Lower lobe of right lung (tissue), 2 donors: ENCODE results near the gene NUP62CL. TPM values are rescaled to one million over a fixed set of nuclear protein-coding genes. Genes with fewer than 3 reads are reported as not detected.
"Not testable (repeated sequence)": the region's sequence is repeated elsewhere in the genome, so short reads cannot be mapped to it uniquely, and the experiment has no call there.

Source experiments
- ATAC-seq, 2 donors: fragments of 200-7000 bp; cut with Tn5 transposase; one replicate each; pipeline ENCODE4 v1.9.1; 2020 to 2022; ENCODE audit warnings: mild to moderate bottlenecking in 2 of 2, moderate library complexity in 2 of 2
- DNase-seq: peaks from one replicate; pipeline ENCODE4 v3.0.0-alpha.2; 2020
- H3K27ac ChIP-seq: fragments of 200-600 bp; one replicate; pipeline ENCODE4 v1.8.0; 2022
- H3K27me3 ChIP-seq: fragments of 200-600 bp; one replicate; pipeline ENCODE4 v1.8.0; 2022; ENCODE audit warnings: low read depth
- H3K36me3 ChIP-seq: fragments of 200-600 bp; one replicate; pipeline ENCODE4 v1.8.0; 2022; ENCODE audit warnings: mild to moderate bottlenecking
- H3K4me1 ChIP-seq: fragments of 200-600 bp; one replicate; pipeline ENCODE4 v1.8.0; 2022
- H3K4me3 ChIP-seq: fragments of 200-600 bp; one replicate; pipeline ENCODE4 v1.8.0; 2022; ENCODE audit warnings: mild to moderate bottlenecking
- H3K9me3 ChIP-seq: fragments of 200-600 bp; one replicate; pipeline ENCODE4 v1.8.0; 2022
- intact Hi-C: fragments of 100-400 bp; cut with DNase I; formaldehyde crosslinking; loops from one replicate; pipeline ENCODE4 v1.11.0; 2022
- total RNA-seq: library from RNA; stranded (reverse); fragmentation: NEBNext Ultra II Directional; extraction: Animal tissue kit (Norgen Biotek cat#: 25700); gene quantifications from one replicate; pipeline ENCODE4 v1.2.1, GENCODE V29; 2021
- TF ChIP-seq, protein P1 (sequence below): fragments of 200-600 bp; IDR thresholded peaks from one replicate; pipeline ENCODE4 v1.8.0; 2022; ENCODE audit warnings: antibody characterized with exemption, mild to moderate bottlenecking
- donor health status: DM: no; HTN: yes; CAD: no; lungs with severe emphysema.

The NUP62CL gene
- total RNA-seq, 1 donor from 2014 or later, result 1.4 TPM

DNA sequence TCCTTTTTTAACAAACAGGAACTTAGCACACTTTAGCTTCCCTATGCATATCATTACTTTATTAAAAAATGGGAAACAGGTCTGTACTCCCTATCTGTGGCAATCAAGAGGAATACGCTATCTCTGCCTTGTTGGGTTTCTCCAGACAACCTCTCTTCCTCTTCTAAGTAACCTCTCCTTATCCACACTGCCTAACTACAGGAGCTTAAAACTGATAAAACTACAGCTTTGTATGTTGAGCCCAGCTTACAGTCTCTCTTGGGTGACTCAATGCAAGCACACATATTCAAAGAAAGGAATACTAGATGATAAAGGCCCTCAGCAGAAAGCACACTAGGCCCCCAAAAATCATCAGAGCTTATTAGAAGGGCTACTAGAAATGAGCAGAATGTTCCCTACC, 8.9 kb downstream of the NUP62CL start:
- ATAC-seq (no peak), DNase-seq (no peak)
- H3K27me3 ChIP-seq, result no peaks in the 10 kb centered on the region
- H3K4me3 ChIP-seq, result no peak overlapping the region
- no peaks in the 10 kb centered on the region for H3K9me3 ChIP-seq
- no peaks in the 10 kb centered on the region for H3K4me1 ChIP-seq
- intact Hi-C loops, result no loop called here
- no peaks in the 10 kb centered on the region for H3K36me3 ChIP-seq
- TF ChIP-seq, protein P1, sequence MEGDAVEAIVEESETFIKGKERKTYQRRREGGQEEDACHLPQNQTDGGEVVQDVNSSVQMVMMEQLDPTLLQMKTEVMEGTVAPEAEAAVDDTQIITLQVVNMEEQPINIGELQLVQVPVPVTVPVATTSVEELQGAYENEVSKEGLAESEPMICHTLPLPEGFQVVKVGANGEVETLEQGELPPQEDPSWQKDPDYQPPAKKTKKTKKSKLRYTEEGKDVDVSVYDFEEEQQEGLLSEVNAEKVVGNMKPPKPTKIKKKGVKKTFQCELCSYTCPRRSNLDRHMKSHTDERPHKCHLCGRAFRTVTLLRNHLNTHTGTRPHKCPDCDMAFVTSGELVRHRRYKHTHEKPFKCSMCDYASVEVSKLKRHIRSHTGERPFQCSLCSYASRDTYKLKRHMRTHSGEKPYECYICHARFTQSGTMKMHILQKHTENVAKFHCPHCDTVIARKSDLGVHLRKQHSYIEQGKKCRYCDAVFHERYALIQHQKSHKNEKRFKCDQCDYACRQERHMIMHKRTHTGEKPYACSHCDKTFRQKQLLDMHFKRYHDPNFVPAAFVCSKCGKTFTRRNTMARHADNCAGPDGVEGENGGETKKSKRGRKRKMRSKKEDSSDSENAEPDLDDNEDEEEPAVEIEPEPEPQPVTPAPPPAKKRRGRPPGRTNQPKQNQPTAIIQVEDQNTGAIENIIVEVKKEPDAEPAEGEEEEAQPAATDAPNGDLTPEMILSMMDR, result no peak
- no peak overlapping the region for H3K27ac ChIP-seq

DNA sequence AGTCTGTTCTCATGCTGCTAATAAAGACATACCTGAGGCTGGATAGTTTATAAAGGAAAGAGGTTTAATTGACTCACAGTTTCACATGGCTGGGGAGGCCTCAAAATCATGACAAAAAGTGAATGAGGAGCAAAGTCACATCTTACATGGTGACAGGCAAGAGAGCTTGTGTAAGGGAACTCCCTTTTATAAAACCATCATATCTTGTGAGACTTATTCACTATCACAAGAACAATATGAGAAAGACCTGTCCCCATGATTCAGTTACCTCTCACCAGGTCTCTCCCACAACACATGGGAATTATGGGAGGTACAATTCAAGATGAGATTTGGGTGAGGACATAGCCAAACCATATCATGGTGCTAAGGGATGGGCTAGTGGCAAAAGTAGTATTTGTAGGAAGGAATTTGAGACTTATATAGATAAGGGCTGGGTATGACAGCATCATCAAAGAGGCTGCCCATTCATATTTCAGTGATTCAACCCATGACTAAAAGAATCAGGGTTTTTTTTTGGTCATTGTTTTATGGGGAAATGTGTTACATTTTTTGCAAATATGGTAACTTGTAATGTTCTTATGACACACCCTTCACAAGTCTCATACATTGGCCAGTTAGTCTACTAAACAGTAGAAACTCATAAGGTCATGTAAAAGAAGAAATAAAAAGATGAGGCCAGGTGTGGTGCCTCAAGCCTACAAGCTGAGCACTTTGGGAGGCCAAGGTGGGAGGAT, 34.7 kb downstream of the NUP62CL start:
- TF ChIP-seq, protein P1, result no peak
- H3K27me3 ChIP-seq, result no peaks in the 10 kb centered on the region

DNA sequence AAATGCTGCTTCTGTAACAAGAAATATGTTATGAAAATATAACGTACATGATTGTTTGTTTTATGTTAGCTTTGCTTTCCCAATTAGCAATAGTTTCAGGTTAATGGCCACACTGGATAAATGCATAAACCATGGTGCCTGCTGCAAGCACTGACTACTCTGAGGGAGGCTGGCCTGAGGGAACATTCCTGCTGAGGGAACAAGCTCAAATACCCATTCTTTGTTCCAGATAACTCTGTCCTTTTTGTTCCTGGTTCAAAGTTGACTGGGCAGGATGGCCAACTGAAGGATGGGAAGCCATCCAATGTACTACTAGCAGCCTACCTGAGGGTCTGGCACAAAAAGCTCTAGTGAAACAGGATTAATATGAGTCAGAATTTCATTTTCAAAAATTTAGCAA, 37.5 kb downstream of the NUP62CL start:
- H3K27ac ChIP-seq, result no peak overlapping the region
- no peaks in the 10 kb centered on the region for H3K27me3 ChIP-seq
- TF ChIP-seq, protein P1, result no peak
- DNase-seq (no peak), ATAC-seq (no peak)
- H3K4me3 ChIP-seq, result no peak overlapping the region
- no peaks in the 10 kb centered on the region for H3K36me3 ChIP-seq
- intact Hi-C loops, result no loop called here
- H3K4me1 ChIP-seq, result no peaks in the 10 kb centered on the region
- no peaks in the 10 kb centered on the region for H3K9me3 ChIP-seq

More for the DNA sequence above, 34.7 kb downstream of the NUP62CL start:
- H3K4me3 ChIP-seq, result no peak overlapping the region
- no peaks in the 10 kb centered on the region for H3K36me3 ChIP-seq
- H3K27ac ChIP-seq, result no peak overlapping the region
- H3K4me1 ChIP-seq, result no peaks in the 10 kb centered on the region
- intact Hi-C loops, result no loop called here
- DNase-seq (no peak), ATAC-seq (no peak)
- H3K9me3 ChIP-seq, result no peaks in the 10 kb centered on the region

DNA sequence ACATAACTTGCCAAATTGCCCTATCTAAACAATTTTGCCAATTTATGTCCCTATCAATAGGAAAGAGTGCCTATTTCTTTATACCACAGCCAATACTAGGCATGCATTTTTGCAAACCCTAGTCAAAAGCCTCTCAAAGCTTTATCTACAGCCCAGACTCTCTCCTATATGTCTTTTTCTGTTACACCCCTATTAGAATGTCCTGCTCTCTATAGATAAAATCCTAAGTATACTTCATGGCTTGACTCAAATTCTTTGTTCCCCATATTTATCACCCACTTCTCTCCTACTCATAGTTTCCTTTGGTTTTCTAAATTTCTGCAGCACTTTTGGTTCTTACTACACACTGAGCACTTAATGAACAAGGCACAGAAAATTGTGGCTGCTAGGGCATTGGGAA, 38.0 kb downstream of the NUP62CL start:
- no peaks in the 10 kb centered on the region for H3K27me3 ChIP-seq
- TF ChIP-seq, protein P1, result no peak
- no peaks in the 10 kb centered on the region for H3K9me3 ChIP-seq
- ATAC-seq (no peak), DNase-seq (no peak)
- no peak overlapping the region for H3K27ac ChIP-seq
- H3K36me3 ChIP-seq, result no peaks in the 10 kb centered on the region
- no peaks in the 10 kb centered on the region for H3K4me1 ChIP-seq
- no peak overlapping the region for H3K4me3 ChIP-seq
- intact Hi-C loops, result no loop called here

DNA sequence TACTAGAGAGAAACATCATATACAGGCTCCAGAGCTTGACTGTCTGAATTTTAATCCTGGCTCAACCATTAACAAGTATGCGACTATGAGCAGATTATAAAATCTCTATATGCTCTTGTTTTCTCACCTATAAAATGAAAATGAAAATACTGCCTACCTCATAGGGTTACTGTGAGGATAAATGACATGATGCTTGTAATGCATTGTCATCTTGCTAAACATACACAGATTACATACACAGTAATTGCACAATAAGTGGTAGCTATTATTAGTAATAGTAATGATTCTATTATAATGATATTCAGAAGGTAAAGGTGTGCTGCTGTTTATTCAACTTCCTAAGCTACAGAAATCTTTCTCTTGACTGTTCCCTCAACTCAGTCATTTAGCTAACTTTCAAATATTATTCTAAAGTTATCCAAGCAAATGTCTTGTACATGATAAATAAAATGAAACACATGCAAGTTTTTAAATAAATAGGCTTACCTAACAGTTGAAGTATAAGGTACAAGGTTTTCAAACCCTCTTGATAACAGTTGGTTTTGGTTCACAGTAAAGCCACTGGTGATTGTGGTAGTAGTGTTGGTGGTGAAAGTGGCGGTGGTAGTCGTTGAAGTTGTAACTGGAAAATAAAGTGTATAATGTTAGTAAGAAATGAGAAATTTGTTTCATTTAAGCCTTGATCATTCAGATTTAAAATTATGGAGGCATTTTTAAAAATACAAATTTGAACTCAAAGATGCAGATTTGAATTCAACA, 38.9 kb downstream of the NUP62CL start:
- no peak for ATAC-seq
- TF ChIP-seq, protein P1, result no peak
- Histone ChIP-seq H3K4me3 (no peak overlapping the region), H3K9me3 (no peaks in the 10 kb centered on the region), H3K27ac (no peak overlapping the region), H3K27me3 (no peaks in the 10 kb centered on the region), H3K36me3 (no peaks in the 10 kb centered on the region), H3K4me1 (no peaks in the 10 kb centered on the region)
- DNase-seq, result no peak
- intact Hi-C loops, result no loop called here

DNA sequence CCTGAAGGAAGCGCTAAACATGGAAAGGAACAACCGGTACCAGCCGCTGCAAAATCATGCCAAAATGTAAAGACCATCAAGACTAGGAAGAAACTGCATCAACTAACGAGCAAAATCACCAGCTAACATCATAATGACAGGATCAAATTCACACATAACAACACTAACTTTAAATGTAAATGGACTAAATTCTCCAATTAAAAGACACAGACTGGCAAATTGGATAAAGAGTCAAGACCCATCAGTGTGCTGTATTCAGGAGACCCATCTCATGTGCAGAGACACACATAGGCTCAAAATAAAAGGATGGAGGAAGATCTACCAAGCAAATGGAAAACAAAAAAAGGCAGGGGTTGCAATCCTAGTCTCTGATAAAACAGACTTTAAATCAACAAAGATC, 48.6 kb downstream of the NUP62CL start:
- H3K27ac ChIP-seq, intact Hi-C loops, ATAC-seq, DNase-seq, H3K4me3 ChIP-seq, H3K4me1 ChIP-seq, H3K27me3 ChIP-seq, H3K36me3 ChIP-seq, H3K9me3 ChIP-seq: not testable (repeated sequence)

DNA sequence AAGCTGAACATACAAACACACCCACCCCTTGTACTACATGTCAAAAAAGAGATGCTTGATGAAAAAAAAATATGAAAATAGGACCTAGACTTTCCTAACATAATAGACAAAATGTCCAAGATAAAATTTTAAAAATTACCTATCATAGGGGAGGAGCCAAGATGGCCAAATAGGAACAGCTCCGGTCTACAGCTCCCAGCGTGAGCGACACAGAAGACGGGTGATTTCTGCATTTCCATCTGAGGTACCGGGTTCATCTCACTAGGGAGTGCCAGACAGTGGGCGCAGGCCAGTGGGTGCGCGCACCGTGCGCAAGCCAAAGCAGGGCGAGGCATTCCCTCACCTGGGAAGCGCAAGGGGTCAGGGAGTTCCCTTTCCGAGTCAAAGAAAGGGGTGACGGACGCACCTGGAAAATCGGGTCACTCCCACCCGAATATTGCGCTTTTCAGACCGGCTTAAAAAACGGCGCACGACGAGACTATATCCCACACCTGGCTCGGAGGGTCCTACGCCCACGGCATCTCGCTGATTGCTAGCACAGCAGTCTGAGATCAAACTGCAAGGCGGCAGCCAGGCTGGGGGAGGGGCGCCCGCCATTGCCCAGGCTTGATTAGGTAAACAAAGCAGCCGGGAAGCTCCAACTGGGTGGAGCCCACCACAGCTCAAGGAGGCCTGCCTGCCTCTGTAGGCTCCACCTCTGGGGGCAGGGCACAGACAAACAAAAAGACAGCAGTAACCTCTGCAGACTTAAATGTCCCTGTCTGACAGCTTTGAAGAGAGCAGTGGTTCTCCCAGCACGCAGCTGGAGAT, 50.4 kb downstream of the NUP62CL start:
- peak overlapping the region; percentile 32 for H3K4me3 ChIP-seq
- H3K27ac ChIP-seq, H3K36me3 ChIP-seq, ATAC-seq, H3K27me3 ChIP-seq, DNase-seq, intact Hi-C loops, H3K4me1 ChIP-seq, H3K9me3 ChIP-seq: not testable (repeated sequence)
